Measurements from ENCODE around the gene PCDHA4.
"Not testable (repeated sequence)": the region's sequence is repeated elsewhere in the genome, so short reads cannot be mapped to it uniquely, and the experiment has no call there.

PCDHA4 gene

DNA sequence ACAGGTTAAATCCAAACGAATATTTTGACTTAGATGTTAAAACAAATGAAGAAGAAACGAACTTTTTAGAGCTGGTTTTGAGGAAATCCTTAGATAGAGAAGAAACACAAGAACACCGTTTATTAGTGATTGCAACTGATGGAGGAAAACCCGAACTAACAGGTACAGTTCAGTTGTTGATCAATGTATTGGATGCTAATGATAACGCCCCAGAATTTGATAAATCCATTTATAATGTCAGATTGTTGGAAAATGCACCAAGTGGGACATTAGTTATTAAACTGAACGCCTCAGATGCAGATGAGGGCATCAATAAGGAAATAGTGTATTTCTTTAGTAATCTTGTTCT lies 15.4 kb downstream of the PCDHA4 start:
- FAIRE-seq, result no peak

DNA sequence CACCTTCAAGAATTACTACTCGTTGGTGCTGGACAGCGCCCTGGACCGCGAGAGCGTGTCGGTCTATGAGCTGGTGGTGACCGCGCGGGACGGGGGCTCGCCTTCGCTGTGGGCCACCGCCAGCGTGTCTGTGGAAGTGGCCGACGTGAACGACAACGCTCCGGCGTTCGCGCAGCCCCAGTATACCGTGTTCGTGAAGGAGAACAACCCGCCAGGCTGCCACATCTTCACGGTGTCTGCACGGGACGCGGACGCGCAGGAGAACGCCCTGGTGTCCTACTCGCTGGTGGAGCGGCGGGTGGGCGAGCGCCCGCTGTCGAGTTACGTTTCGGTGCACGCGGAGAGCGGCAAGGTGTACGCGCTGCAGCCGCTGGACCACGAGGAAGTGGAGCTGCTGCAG lies 16.1 kb downstream of the PCDHA4 start:
- FAIRE-seq, result not testable (repeated sequence)

DNA sequence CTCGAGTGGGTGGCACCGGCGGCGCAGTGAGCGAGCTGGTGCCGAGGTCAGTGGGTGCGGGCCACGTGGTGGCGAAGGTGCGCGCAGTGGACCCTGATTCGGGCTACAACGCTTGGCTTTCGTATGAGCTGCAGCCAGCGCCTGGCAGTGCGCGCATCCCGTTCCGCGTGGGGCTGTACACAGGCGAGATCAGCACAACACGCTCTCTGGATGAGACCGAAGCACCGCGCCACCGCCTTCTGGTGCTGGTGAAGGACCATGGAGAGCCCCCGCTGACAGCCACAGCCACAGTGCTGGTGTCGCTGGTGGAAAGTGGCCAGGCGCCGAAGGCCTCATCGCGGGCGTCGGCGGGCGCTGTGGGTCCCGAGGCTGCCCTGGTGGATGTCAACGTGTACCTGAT lies 16.6 kb downstream of the PCDHA4 start:
- no peak for FAIRE-seq

DNA sequence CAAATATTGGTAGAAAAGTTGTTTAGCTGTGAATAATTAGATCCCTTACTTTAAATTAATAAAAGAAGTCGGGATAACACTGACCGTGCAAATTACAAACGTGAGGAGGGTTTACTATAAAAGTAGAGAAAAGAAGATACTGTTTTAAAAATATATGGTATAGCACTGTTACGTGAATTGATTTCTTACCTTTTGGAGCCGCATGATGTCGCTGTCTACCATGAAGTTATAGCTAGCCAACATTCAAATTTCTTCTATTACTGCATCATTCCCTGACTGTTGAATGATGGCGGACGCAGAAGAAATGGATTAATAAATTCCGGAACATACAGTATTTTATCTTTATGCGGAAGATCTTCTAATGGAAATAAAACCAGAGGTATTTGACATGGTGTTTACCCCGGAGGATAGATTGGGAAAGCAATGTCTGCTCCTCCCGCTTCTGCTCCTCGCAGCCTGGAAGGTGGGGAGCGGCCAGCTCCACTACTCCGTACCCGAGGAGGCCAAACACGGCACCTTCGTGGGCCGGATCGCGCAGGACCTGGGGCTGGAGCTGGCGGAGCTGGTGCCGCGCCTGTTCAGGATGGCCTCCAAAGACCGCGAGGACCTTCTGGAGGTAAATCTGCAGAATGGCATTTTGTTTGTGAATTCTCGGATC lies 21.0 kb downstream of the PCDHA4 start, which contains the start of gene PCDHA6:
Gene PCDHA6 (plus strand): TSS at position 257 of the 658 bp plus-strand sequence. CDS start 132 bp downstream, at position 389.
- no peak for FAIRE-seq

DNA sequence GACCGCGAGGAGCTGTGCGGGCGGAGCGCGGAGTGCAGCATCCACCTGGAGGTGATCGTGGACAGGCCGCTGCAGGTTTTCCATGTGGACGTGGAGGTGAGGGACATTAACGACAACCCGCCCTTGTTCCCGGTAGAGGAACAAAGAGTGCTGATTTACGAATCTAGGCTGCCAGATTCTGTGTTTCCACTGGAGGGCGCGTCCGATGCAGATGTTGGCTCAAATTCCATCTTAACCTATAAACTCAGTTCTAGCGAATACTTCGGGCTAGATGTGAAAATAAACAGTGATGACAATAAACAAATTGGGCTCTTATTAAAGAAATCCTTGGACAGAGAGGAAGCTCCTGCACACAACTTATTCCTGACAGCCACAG lies 21.5 kb downstream of the PCDHA4 start:
- FAIRE-seq, result no peak

DNA sequence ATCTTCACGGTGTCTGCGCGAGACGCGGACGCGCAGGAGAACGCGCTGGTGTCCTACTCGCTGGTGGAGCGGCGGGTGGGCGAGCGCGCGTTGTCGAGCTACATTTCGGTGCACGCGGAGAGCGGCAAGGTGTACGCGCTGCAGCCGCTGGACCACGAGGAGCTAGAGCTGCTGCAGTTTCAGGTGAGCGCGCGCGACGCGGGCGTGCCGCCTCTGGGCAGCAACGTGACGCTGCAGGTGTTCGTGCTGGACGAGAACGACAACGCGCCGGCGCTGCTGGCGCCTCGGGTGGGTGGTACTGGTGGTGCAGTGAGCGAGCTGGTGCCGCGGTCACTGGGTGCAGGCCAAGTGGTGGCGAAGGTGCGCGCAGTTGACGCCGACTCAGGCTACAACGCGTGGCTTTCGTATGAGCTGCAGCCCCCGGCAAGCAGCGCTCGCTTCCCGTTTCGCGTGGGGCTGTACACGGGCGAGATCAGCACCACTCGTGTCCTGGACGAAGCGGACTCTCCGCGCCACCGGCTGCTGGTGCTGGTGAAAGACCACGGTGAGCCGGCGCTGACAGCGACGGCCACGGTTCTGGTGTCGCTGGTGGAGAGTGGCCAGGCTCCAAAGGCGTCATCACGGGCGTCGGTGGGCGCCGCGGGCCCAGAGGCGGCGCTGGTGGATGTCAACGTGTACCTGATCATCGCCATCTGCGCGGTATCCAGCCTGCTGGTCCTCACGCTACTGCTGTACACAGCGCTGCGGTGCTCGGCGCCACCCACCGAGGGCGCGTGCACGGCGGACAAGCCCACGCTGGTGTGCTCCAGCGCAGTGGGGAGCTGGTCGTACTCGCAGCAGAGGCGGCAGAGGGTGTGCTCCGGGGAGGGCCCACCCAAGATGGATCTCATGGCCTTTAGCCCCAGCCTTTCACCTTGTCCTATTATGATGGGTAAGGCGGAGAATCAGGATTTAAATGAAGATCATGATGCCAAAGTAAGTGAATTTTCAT lies 22.9 kb downstream of the PCDHA4 start:
- not testable (repeated sequence) for FAIRE-seq

DNA sequence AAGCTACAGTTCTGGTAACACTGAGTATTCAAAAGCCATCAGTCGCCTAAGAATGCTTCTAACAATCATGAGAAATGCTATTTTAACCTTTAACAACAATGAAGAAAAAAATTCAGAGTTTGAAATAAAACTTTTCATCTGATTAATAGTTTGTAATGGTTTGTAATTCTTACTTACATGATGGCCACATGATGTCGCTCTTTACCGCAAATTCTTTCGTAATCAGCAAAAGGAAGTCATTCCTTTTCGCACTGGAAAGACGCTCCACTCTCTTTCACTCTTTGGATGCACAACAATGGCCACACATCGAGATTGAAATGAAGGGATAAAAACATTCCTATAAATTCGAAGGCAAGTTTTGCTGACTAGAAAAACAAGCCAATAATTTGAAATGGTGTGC lies 27.1 kb downstream of the PCDHA4 start, which contains the start of gene PCDHA7:
Gene PCDHA7 (plus strand): TSS at position 277 of the 400 bp plus-strand sequence. CDS start 115 bp downstream, at position 392.
- peak; percentile 85 for FAIRE-seq

DNA sequence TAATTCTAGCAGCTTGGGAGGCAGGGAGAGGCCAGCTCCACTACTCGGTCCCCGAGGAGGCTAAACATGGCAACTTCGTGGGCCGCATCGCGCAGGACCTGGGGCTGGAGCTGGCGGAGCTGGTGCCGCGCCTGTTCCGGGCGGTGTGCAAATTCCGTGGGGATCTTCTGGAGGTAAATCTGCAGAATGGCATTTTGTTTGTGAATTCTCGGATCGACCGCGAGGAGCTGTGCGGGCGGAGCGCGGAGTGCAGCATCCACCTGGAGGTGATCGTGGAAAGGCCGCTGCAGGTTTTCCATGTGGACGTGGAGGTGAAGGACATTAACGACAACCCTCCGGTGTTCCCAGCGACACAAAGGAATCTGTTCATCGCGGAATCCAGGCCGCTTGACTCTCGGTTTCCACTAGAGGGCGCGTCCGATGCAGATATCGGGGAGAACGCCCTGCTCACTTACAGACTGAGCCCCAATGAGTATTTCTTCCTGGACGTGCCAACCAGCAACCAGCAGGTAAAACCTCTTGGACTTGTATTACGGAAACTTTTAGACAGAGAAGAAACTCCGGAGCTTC lies 27.7 kb downstream of the PCDHA4 start:
- not testable (repeated sequence) for FAIRE-seq

DNA sequence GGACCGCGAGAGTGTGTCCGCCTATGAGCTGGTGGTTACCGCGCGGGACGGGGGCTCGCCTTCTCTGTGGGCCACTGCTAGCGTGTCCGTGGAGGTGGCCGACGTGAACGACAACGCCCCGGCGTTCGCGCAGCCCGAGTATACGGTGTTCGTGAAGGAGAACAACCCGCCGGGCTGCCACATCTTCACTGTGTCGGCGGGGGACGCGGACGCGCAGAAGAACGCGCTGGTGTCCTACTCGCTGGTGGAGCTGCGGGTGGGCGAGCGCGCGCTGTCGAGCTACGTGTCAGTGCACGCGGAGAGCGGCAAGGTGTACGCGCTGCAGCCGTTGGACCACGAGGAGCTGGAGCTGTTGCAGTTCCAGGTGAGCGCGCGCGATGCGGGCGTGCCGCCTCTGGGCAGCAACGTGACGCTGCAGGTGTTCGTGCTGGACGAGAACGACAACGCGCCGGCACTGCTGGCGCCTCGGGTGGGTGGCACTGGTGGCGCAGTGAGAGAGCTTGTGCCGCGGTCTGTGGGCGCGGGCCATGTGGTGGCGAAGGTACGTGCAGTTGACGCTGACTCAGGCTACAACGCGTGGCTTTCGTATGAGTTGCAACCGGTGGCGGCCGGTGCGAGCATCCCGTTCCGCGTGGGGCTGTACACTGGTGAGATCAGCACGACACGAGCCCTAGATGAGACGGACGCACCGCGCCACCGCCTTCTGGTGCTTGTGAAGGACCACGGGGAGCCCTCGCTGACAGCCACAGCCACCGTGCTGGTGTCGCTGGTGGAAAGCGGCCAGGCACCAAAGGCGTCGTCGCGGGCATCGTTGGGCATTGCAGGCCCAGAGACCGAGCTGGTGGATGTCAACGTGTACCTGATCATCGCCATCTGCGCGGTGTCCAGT lies 29.0 kb downstream of the PCDHA4 start:
- no peak for FAIRE-seq

DNA sequence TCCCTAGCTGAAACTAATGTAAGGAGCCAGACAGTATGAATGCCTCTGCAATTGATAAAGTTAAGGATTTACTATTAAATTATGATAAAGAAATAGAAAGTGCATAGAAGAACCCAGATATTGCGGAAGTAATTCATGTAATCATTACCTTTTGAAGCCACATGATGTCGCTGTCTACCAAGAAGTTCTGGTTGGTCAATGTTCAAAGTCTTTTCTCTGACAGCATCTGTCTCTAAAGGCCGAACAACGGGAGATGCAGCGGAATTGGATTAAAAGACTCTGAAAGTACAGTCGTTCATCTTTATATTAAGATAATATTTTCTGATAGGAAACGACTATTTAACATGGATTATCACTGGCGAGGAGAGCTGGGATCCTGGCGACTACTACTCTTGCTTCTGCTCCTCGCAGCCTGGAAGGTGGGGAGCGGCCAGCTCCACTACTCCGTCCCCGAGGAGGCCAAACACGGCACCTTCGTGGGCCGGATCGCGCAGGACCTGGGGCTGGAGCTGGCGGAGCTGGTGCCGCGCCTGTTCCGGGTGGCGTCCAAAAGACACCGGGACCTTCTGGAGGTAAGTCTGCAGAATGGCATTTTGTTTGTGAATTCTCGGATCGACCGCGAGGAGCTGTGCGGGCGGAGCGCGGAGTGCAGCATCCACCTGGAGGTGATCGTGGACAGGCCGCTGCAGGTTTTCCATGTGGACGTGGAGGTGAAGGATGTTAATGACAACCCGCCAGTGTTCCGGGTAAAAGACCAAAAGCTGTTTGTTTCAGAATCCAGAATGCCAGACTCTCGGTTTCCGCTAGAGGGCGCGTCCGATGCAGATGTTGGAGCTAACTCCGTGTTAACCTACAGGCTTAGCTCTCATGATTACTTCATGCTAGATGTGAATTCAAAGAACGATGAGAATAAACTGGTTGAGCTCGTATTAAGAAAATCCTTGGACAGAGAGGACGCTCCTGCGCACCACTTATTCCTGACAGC lies 34.4 kb downstream of the PCDHA4 start, which contains the start of gene PCDHA8:
Gene PCDHA8 (plus strand): TSS at position 210 of the 985 bp plus-strand sequence. CDS start 135 bp downstream, at position 345.
- no peak for FAIRE-seq

DNA sequence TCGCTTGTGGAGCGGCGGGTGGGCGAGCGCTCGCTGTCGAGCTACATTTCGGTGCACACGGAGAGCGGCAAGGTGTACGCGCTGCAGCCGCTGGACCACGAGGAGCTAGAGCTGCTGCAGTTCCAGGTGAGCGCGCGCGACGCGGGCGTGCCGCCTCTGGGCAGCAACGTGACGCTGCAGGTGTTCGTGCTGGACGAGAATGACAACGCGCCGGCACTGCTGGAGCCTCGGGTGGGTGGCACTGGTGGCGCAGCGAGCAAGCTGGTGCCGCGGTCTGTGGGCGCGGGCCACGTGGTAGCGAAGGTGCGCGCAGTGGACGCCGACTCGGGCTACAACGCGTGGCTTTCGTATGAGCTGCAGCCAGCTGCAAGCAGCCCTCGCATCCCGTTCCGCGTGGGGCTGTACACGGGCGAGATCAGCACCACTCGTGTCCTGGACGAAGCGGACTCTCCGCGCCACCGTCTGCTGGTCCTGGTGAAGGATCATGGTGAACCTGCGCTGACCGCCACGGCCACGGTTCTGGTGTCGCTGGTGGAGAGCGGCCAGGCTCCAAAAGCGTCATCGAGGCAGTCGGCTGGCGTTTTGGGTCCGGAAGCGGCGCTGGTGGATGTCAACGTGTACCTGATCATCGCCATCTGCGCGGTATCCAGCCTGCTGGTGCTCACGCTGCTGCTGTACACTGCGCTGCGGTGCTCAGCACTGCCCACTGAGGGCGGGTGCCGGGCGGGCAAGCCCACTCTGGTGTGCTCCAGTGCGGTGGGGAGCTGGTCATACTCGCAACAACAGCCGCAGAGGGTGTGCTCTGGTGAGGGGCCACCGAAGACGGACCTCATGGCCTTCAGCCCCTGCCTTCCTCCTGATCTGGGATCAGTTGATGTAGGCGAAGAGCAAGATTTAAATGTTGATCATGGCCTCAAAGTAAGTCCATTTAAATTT lies 36.2 kb downstream of the PCDHA4 start:
- FAIRE-seq, result no peak

DNA sequence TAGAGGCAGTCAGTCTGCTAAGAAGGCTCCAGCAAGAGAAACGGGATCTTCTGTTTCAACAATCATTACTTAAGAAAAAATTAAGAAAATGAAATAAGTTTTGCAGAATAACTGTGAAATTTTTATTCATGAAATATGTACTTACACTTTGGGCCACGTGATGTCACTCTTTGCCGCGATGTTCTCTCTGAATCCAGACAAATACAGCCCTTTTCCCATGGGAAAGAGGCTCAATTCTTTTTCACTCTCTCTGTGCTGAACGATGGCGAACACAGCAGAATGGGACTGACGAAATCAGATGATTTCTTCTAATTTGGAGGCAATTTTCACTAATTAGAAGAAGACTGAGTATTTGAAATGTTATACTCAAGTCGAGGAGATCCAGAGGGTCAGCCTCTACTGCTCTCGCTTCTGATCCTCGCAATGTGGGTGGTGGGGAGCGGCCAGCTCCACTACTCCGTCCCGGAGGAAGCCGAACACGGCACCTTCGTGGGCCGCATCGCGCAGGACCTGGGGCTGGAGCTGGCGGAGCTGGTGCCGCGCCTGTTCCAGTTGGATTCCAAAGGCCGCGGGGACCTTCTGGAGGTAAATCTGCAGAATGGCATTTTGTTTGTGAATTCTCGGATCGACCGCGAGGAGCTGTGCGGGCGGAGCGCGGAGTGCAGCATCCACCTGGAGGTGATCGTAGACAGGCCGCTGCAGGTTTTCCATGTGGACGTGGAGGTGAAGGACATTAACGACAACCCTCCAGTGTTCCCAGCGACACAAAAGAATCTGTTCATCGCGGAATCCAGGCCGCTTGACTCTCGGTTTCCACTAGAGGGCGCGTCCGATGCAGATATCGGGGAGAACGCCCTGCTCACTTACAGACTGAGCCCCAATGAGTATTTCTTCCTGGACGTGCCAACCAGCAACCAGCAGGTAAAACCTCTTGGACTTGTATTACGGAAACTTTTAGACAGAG lies 41.6 kb downstream of the PCDHA4 start, which contains the start of gene PCDHA9:
Gene PCDHA9 (plus strand): TSS at position 244 of the 964 bp plus-strand sequence. CDS start 114 bp downstream, at position 358.
- not testable (repeated sequence) for FAIRE-seq

DNA sequence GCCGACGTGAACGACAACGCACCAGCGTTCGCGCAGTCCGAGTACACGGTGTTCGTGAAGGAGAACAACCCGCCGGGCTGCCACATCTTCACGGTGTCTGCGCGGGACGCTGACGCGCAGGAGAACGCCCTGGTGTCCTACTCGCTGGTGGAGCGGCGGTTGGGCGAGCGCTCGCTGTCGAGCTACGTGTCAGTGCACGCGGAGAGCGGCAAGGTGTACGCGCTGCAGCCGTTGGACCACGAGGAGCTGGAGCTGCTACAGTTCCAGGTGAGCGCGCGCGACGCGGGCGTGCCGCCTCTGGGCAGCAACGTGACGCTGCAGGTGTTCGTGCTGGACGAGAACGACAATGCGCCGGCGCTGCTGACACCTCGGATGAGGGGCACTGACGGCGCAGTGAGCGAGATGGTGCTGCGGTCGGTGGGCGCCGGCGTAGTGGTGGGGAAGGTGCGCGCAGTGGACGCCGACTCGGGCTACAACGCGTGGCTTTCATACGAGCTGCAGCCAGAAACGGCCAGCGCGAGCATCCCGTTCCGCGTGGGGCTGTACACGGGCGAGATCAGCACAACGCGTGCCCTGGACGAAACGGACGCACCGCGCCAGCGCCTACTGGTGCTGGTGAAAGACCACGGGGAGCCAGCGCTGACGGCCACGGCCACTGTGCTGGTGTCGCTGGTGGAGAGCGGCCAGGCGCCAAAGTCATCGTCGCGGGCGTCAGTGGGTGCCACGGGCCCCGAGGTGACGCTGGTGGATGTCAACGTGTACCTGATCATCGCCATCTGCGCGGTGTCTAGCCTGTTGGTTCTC lies 43.2 kb downstream of the PCDHA4 start:
- not testable (repeated sequence) for FAIRE-seq

DNA sequence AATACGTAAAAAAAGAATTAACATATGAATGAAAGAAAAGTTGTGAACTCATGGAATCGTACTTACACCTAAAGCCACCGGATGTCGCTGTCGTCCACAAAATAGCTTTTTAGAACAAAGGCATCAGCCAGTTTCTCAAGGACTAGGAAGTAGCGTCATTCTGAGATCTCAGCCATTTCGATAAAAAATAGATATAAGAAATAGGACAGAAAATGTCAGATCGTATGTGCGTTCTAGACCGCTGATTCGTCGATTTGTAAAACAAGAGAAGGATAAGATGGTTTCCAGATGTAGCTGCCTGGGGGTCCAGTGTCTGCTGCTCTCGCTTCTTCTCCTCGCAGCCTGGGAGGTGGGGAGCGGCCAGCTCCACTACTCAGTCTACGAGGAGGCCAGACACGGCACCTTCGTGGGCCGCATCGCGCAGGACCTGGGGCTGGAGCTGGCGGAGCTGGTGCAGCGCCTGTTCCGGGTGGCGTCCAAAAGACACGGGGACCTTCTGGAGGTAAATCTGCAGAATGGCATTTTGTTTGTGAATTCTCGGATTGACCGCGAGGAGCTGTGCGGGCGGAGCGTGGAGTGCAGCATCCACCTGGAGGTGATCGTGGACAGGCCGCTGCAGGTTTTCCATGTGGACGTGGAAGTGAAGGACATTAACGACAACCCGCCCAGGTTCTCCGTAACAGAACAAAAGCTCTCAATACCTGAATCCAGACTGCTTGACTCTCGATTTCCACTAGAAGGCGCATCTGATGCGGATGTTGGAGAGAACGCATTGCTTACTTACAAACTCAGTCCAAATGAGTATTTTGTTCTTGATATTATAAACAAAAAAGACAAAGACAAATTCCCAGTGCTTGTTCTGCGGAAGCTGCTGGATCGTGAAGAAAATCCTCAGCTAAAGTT lies 49.2 kb downstream of the PCDHA4 start, which contains the start of gene PCDHA10:
Gene PCDHA10 (plus strand): TSS at position 126 of the 903 bp plus-strand sequence. CDS start 152 bp downstream, at position 278.
- peak; percentile 88 for FAIRE-seq

DNA sequence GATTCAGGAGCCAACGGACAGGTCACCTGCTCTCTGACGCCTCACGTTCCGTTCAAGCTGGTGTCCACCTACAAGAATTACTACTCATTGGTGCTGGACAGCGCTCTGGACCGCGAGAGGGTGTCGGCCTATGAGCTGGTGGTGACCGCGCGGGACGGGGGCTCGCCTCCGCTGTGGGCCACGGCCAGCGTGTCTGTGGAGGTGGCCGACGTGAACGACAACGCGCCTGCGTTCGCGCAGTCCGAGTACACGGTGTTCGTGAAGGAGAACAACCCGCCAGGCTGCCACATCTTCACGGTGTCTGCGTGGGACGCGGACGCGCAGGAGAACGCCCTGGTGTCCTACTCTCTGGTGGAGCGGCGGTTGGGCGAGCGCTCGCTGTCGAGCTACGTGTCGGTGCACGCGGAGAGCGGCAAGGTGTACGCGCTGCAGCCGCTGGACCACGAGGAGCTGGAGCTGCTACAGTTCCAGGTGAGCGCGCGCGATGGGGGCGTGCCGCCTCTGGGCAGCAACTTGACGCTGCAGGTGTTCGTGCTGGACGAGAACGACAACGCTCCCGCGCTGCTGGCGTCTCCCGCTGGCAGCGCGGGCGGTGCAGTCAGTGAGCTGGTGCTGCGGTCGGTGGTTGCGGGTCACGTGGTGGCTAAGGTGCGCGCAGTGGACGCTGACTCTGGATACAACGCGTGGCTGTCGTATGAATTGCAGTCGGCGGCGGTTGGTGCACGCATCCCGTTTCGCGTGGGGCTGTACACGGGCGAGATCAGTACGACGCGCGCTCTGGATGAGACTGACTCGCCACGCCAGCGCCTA lies 50.5 kb downstream of the PCDHA4 start:
- no peak for FAIRE-seq

DNA sequence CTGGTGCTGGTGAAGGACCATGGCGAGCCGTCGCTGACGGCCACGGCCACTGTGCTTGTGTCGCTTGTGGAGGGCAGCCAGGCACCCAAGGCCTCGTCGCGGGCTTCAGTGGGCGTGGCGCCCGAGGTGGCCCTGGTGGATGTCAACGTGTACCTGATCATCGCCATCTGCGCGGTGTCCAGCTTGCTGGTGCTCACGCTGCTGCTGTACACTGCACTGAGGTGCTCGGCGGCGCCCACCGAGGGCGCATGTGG lies 51.0 kb downstream of the PCDHA4 start:
- FAIRE-seq, result no peak

All from TTC549 (cell line).